GM23248 (cell line): ENCODE measurements around the gene GATAD2B. TPM values are rescaled to one million over a fixed set of nuclear protein-coding genes. Genes with fewer than 3 reads are reported as not detected.
"Not testable (repeated sequence)": the region's sequence is repeated elsewhere in the genome, so short reads cannot be mapped to it uniquely, and the experiment has no call there.

Source experiments
- DNase-seq: peaks from one replicate; pipeline ENCODE4 v3.0.0-alpha.2; 2015
- H2AFZ ChIP-seq: fragments of 200-600 bp; sonication (generic); 2 replicates; pipeline ENCODE4 v1.6.1; 2016; ENCODE audit warnings: antibody characterized with exemption
- H3F3A ChIP-seq: fragments of 200-600 bp; sonication (generic); 2 replicates; pipeline ENCODE4 v1.6.1; 2016; ENCODE audit warnings: mild to moderate bottlenecking, antibody characterized with exemption, mixed run types; ENCODE audit not compliant: insufficient read depth
- H3K27ac ChIP-seq: fragments of 200-600 bp; sonication (generic); 2 replicates; pipeline ENCODE4 v1.5.1; 2016; ENCODE audit warnings: mild to moderate bottlenecking
- H3K27me3 ChIP-seq: fragments of 200-600 bp; sonication (generic); replicated peaks from 2 replicates; pipeline ENCODE4 v1.6.1; 2016; ENCODE audit warnings: mild to moderate bottlenecking; ENCODE audit not compliant: insufficient read depth
- H3K36me3 ChIP-seq: fragments of 200-600 bp; sonication (generic); 2 replicates; pipeline ENCODE4 v1.6.1; 2016; ENCODE audit warnings: low read depth, mild to moderate bottlenecking
- H3K4me1 ChIP-seq: fragments of 200-600 bp; sonication (generic); 2 replicates; pipeline ENCODE4 v1.6.1; 2016; ENCODE audit warnings: mild to moderate bottlenecking; ENCODE audit not compliant: insufficient read depth
- H3K4me2 ChIP-seq: fragments of 200-600 bp; sonication (generic); one replicate; pipeline ENCODE4 v1.6.1; 2016; ENCODE audit warnings: mild to moderate bottlenecking; ENCODE audit not compliant: unreplicated experiment
- H3K4me3 ChIP-seq: fragments of 200-600 bp; sonication (generic); 2 replicates; pipeline ENCODE4 v1.5.1; 2016; ENCODE audit warnings: mild to moderate bottlenecking
- H3K79me2 ChIP-seq: fragments of 200-600 bp; sonication (generic); 2 replicates; pipeline ENCODE4 v1.6.1; 2016; ENCODE audit warnings: mild to moderate bottlenecking; ENCODE audit not compliant: insufficient read depth
- H3K9ac ChIP-seq: fragments of 200-600 bp; sonication (generic); 2 replicates; pipeline ENCODE4 v1.6.1; 2016; ENCODE audit warnings: mild to moderate bottlenecking
- H3K9me2 ChIP-seq: fragments of 200-600 bp; sonication (generic); 2 replicates; pipeline ENCODE4 v1.6.1; 2016; ENCODE audit warnings: mixed run types, mild to moderate bottlenecking, moderate library complexity; ENCODE audit not compliant: insufficient read depth
- H3K9me3 ChIP-seq: fragments of 200-600 bp; sonication (generic); one replicate; pipeline ENCODE4 v1.6.1; 2017; ENCODE audit warnings: low read depth
- H4K20me1 ChIP-seq: fragments of 200-600 bp; sonication (generic); 2 replicates; pipeline ENCODE4 v1.6.0; 2016; ENCODE audit not compliant: insufficient read depth
- EZH2 ChIP-seq: fragments of 200-600 bp; sonication (generic); IDR thresholded peaks from 2 replicates; pipeline ENCODE4 v1.6.1; 2018; ENCODE audit warnings: antibody characterized with exemption, mild to moderate bottlenecking; ENCODE audit not compliant: insufficient read depth, poor library complexity, severe bottlenecking
- EZH2phosphoT487 ChIP-seq: fragments of 200-600 bp; sonication (generic); IDR thresholded peaks from 2 replicates; pipeline ENCODE4 v1.6.1; 2018; ENCODE audit warnings: antibody characterized with exemption, moderate library complexity, mild to moderate bottlenecking, low read depth; ENCODE audit not compliant: insufficient read depth
- WGBS, 2 experiments: methylation state at CpG; one replicate each; pipeline ENCODE4 v1.1.6; 2015 to 2017; ENCODE audit warnings: low lambda C conversion rate in 2 of 2, low coverage in 1 of 2; ENCODE audit errors: missing lambda C conversion rate in 2 of 2; 5-methylcytosine and 5-hydroxymethylcytosine counted together
- in situ Hi-C: fragments of 300-500 bp; cut with MboI; formaldehyde crosslinking; loops from 2 replicates; pipeline ENCODE4 v1.15.0; 2020
- polyA plus RNA-seq: library from polyadenylated mRNA; unstranded; fragments of >200 nt; fragmentation: Nextera tagmentation; extraction: Ambion mirVana; gene quantifications from 2 replicates; pipeline ENCODE4 v1.2.1, GENCODE V29; 2016
- total RNA-seq: library from RNA; depleted of rRNA; stranded (reverse); fragments of >200 nt; shearing (Covaris generic); gene quantifications from 2 replicates; pipeline ENCODE4 v1.2.3, GENCODE V29; 2014

Gene GATAD2B
- total and polyA plus RNA-seq, 2 experiments from 2014 or later, result 3.3 to 3.9 TPM

GRCh38 chr1:153790313-153790965 is 132.3 kb downstream of the GATAD2B start:
- TF ChIP-seq EZH2phosphoT487 (no peak), EZH2 (no peak)
- H3K4me3 ChIP-seq, result peak overlapping the region; percentile 77
- peak overlapping the region; percentile 88 for H3K9ac ChIP-seq
- peak overlapping the region; percentile 99 for H3K27ac ChIP-seq
- H3K9me2 ChIP-seq, result no peaks in the 10 kb centered on the region
- WGBS, 2 experiments, result 2 to 4% methylated on average over 16 of the region's 16 CpGs
- no peaks in the 10 kb centered on the region for H4K20me1 ChIP-seq
- no peaks in the 10 kb centered on the region for H3K27me3 ChIP-seq
- DNase-seq, result peak; percentile 90
- no peaks in the 10 kb centered on the region for H3K36me3 ChIP-seq
- in situ Hi-C loops, result no loop called here
- H2AFZ ChIP-seq, result peak overlapping the region; percentile 94
- no peaks in the 10 kb centered on the region for H3K9me3 ChIP-seq
- H3F3A ChIP-seq, result peaks cover 22% of the 10 kb centered on the region
- H3K79me2 ChIP-seq, result no peaks in the 10 kb centered on the region
- H3K4me1 ChIP-seq, result peaks cover 21% of the 10 kb centered on the region
- peak overlapping the region; percentile 99 for H3K4me2 ChIP-seq

GRCh38 chr1:153789478-153790034 is 133.2 kb downstream of the GATAD2B start:
- no peaks in the 10 kb centered on the region for H3K79me2 ChIP-seq
- H3K27me3 ChIP-seq, result no peaks in the 10 kb centered on the region
- no peaks in the 10 kb centered on the region for H3K9me3 ChIP-seq
- 12 to 15% methylated on average over 22 of the region's 22 CpGs for WGBS, 2 experiments
- peak overlapping the region; percentile 99 for H3K27ac ChIP-seq
- in situ Hi-C loops, result no loop called here
- peak overlapping the region; percentile 94 for H2AFZ ChIP-seq
- peak overlapping the region; percentile 88 for H3K9ac ChIP-seq
- peaks cover 21% of the 10 kb centered on the region for H3K4me1 ChIP-seq
- peaks cover 22% of the 10 kb centered on the region for H3F3A ChIP-seq
- no peaks in the 10 kb centered on the region for H3K9me2 ChIP-seq
- peak overlapping the region; percentile 77 for H3K4me3 ChIP-seq
- H3K4me2 ChIP-seq, result peak overlapping the region; percentile 99
- H4K20me1 ChIP-seq, result no peaks in the 10 kb centered on the region
- H3K36me3 ChIP-seq, result no peaks in the 10 kb centered on the region
- DNase-seq, result peak; percentile 49
- TF ChIP-seq EZH2phosphoT487 (no peak), EZH2 (no peak)

DNA sequence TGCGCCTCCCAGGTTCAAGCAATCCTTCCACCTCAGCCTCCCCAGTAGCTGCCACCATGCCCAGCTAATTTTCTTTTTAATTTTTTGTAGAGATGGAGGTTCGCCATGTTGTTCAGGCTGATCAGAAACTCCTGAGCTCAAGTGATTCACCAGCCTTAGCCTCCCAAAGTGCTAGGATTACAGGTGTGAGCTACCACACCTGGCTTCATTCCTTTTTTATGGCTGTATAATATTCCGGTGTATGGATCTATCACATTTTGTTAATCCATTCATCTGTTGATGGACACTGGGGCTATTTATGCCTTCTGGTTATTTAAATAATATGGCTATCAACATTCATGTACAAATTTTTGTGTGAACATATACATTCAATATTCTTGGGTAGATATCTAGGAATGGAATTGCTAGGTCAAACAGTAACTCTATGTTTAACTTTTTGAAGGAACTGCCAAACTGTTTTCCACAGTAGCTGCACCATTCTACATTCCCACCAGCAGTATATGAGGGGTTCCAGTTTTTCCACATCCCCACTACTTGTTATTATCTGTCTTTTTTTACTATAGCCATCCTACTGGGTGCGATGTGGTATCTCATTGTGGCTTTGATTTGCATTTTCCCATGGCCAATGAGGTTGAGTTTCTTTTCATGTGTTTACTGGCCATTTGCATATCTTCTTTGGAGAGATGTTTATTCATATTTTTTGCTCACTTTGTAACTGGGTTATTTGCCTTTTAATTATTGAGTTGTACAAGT is 136.6 kb downstream of the GATAD2B start:
- no peak overlapping the region for H3K27ac ChIP-seq
- no peaks in the 10 kb centered on the region for H3K27me3 ChIP-seq
- no peaks in the 10 kb centered on the region for H3K79me2 ChIP-seq
- peaks cover 17% of the 10 kb centered on the region for H3F3A ChIP-seq
- H3K4me2 ChIP-seq, result no peak overlapping the region
- H4K20me1 ChIP-seq, result no peaks in the 10 kb centered on the region
- DNase-seq, result no peak
- TF ChIP-seq EZH2 (no peak), EZH2phosphoT487 (no peak)
- no peak overlapping the region for H2AFZ ChIP-seq
- no peaks in the 10 kb centered on the region for H3K9me3 ChIP-seq
- H3K9me2 ChIP-seq, result no peaks in the 10 kb centered on the region
- in situ Hi-C loops, result no loop called here
- no peak overlapping the region for H3K4me3 ChIP-seq
- H3K9ac ChIP-seq, result no peak overlapping the region
- no peaks in the 10 kb centered on the region for H3K36me3 ChIP-seq
- peaks cover 23% of the 10 kb centered on the region for H3K4me1 ChIP-seq
- 81 to 84% methylated on average over 3 to 4 of the region's 4 CpGs for WGBS, 2 experiments

- Histone ChIP-seq H3K9me3 (no peaks in the 10 kb centered on the region), H3K79me2 (no peaks in the 10 kb centered on the region), H3K27me3 (no peaks in the 10 kb centered on the region), H3K4me1 (peaks cover 7% of the 10 kb centered on the region; the same call in 1 of the 2 replicates), H3K9ac (peak overlapping the region; percentile 93), H3K4me3 (peak overlapping the region; percentile 82), H3K27ac (peak overlapping the region; percentile 92), H2AFZ (peak overlapping the region; percentile 85), H4K20me1 (no peaks in the 10 kb centered on the region), H3K9me2 (no peaks in the 10 kb centered on the region), H3K36me3 (no peaks in the 10 kb centered on the region), H3F3A (no peaks in the 10 kb centered on the region), H3K4me2 (peak overlapping the region; percentile 81)
- peak; percentile 96 for DNase-seq
- in situ Hi-C loops, result no loop called here
- WGBS, 2 experiments, result 0 to 1% methylated on average over 47 to 61 of the region's 61 CpGs
- no peak for TF ChIP-seq EZH2
These were observed 139.3 kb downstream of the GATAD2B start for GRCh38 chr1:153783233-153784190.

GRCh38 chr1:153782648-153783047 is 140.1 kb downstream of the GATAD2B start:
- peak overlapping the region; percentile 92 for H3K27ac ChIP-seq
- H3K79me2 ChIP-seq, H3K9me2 ChIP-seq, H3K27me3 ChIP-seq, H4K20me1 ChIP-seq, DNase-seq, H3K4me1 ChIP-seq, H3K9me3 ChIP-seq, H3F3A ChIP-seq, H3K36me3 ChIP-seq, in situ Hi-C loops: not testable (repeated sequence)
- 84 to 91% methylated on average over 8 of the region's 8 CpGs for WGBS, 2 experiments
- H3K9ac ChIP-seq, result peak overlapping the region; percentile 93
- peak overlapping the region; percentile 82 for H3K4me3 ChIP-seq
- peak overlapping the region; percentile 81 for H3K4me2 ChIP-seq
- peak overlapping the region; percentile 85 for H2AFZ ChIP-seq
